Stomach (tissue), 9 donors: ENCODE results near the gene MACROD1. TPM values are rescaled to one million over a fixed set of nuclear protein-coding genes. Genes with fewer than 3 reads are reported as not detected.

Experiments used
- DNase-seq, 2 donors: peaks; one replicate each; pipeline versions ENCODE4 v3.0.0 to v3.0.0-alpha.2; 2013 to 2019
- H3K27ac ChIP-seq, 5 donors: fragments of 200-600 bp in 4 of 5; sonication (generic) in 4 of 5; one replicate each; pipeline ENCODE4 v1.5.1; 2013 to 2019; ENCODE audit warnings: mild to moderate bottlenecking in 1 of 5, moderate library complexity in 1 of 5
- H3K27me3 ChIP-seq, 3 donors: fragments of 200-600 bp; sonication (generic); one replicate each; pipeline ENCODE4 v1.5.1; 2017 to 2019; ENCODE audit warnings: mixed run types in 1 of 3
- H3K36me3 ChIP-seq, 4 donors: fragments of 200-600 bp; sonication (generic); 1 replicate in 3 of 4; 2 replicates in 1 of 4; pipeline ENCODE4 v1.5.1; 2016 to 2019
- H3K4me1 ChIP-seq, 4 donors: fragments of 200-600 bp; sonication (generic); one replicate each; pipeline ENCODE4 v1.5.1; 2016 to 2019
- H3K4me3 ChIP-seq, 4 donors: fragments of 200-600 bp; sonication (generic) in 3 of 4; one replicate each; pipeline ENCODE4 v1.5.1; 2016 to 2019; ENCODE audit warnings: mild to moderate bottlenecking in 1 of 4
- H3K9me3 ChIP-seq, 4 donors: fragments of 200-600 bp; sonication (generic); one replicate each; pipeline ENCODE4 v1.5.1; 2016 to 2019
- CTCF ChIP-seq, 7 experiments: fragments of 450-650 bp in 4 of 7; fragments of 200-600 bp in 3 of 7; sonication (generic) in 3 of 7; IDR thresholded peaks; one replicate each; pipeline ENCODE4 v1.5.1; 2016 to 2019; ENCODE audit warnings: antibody characterized with exemption in 7 of 7, control low read depth in 2 of 7, mild to moderate bottlenecking in 1 of 7
- EP300 ChIP-seq: sonication (generic); formaldehyde crosslinking; IDR thresholded peaks from one replicate; pipeline ENCODE4 v1.6.1; 2017; ENCODE audit warnings: antibody characterized with exemption
- POLR2A ChIP-seq, 4 donors: fragments of 450-650 bp; IDR thresholded peaks; one replicate each; pipeline ENCODE4 v1.6.1; 2016; ENCODE audit warnings: antibody characterized with exemption in 4 of 4, control low read depth in 2 of 4, mild to moderate bottlenecking in 1 of 4, moderate library complexity in 1 of 4
- POLR2AphosphoS5 ChIP-seq, 3 donors: sonication (generic); formaldehyde crosslinking; IDR thresholded peaks; one replicate each; pipeline ENCODE4 v1.6.1; 2016; ENCODE audit warnings: antibody characterized with exemption in 3 of 3
- WGBS, 5 donors: extraction: QIAGEN DNeasy Blood & Tissue Kit in 3 of 5; methylation state at CpG; one replicate each; pipeline versions ENCODE4 v1.1.5 to v1.1.7; 2013 to 2018; 5-methylcytosine and 5-hydroxymethylcytosine counted together
- intact Hi-C: fragments of 100-400 bp; cut with DNase I; formaldehyde crosslinking; loops from one replicate; pipeline ENCODE4 v1.15.1; 2023; ENCODE audit warnings: low total_unique reads
- polyA plus RNA-seq, 3 donors: library from polyadenylated mRNA; stranded (reverse); fragments of 200-250 nt; gene quantifications; one replicate each; pipeline ENCODE4 v1.2.3, GENCODE V29; 2013
- total RNA-seq, 5 donors: library from RNA; depleted of rRNA; stranded (reverse); fragments of >200 nt; gene quantifications; one replicate each; pipeline versions ENCODE4 v1.1.0 to v1.2.3, GENCODE V29; 2014 to 2016
- donor health status: healthy with polysubstance abuse.
- donor health status: Bipolar disorder and iron deficiency.
- donor health status: healthy.

The MACROD1 gene
- total and polyA plus RNA-seq, 8 donors: 18.0 to 283 (median 47.4) TPM

GRCh38 chr11:64132191-64132771, 33.6 kb downstream of the MACROD1 start:
- intact Hi-C loops: no loop called here
- no peak overlapping the region for H3K27ac ChIP-seq
- no peak overlapping the region for H3K4me3 ChIP-seq
- no peaks in the 10 kb centered on the region for H3K36me3 ChIP-seq
- H3K9me3 ChIP-seq: no peaks in the 10 kb centered on the region
- 64 to 81% (median 79%) methylated on average over 9 to 13 of the region's 13 CpGs for WGBS, 5 donors
- DNase-seq: no peak
- no peaks in the 10 kb centered on the region for H3K27me3 ChIP-seq
- peaks cover 6 to 20% (median 11%) of the 10 kb centered on the region in 4 donors for H3K4me1 ChIP-seq
- TF ChIP-seq POLR2AphosphoS5 (IDR thresholded peaks at IDR 0.05): no peak
- TF ChIP-seq CTCF (IDR thresholded peaks at IDR 0.05): no peak
- TF ChIP-seq POLR2A (IDR thresholded peaks at IDR 0.05): no peak
- no peak for TF ChIP-seq EP300

- Histone ChIP-seq H3K36me3 (no peaks in the 10 kb centered on the region), H3K27ac (no peak overlapping the region), H3K4me1 (peaks cover 6 to 20% (median 11%) of the 10 kb centered on the region in 4 donors), H3K9me3 (no peaks in the 10 kb centered on the region), H3K27me3 (no peaks in the 10 kb centered on the region), H3K4me3 (no peak overlapping the region)
- intact Hi-C loops: no loop called here
- 38 to 59% (median 42%) methylated on average over 9 of the region's 9 CpGs for WGBS, 5 donors
- no peak for TF ChIP-seq EP300
- no peak for TF ChIP-seq POLR2AphosphoS5 (IDR thresholded peaks at IDR 0.05)
- no peak for TF ChIP-seq CTCF (IDR thresholded peaks at IDR 0.05)
- TF ChIP-seq POLR2A (IDR thresholded peaks at IDR 0.05): no peak
- DNase-seq: peak in 1 of 2 donors; percentile 53
Observed at GRCh38 chr11:64131683-64132190, 34.2 kb downstream of the MACROD1 start.

GRCh38 chr11:64130618-64131017, 35.3 kb downstream of the MACROD1 start:
- no peak overlapping the region for H3K4me3 ChIP-seq
- DNase-seq: peak in 1 of 2 donors; percentile 53
- intact Hi-C loops: no loop called here
- peaks cover 6 to 20% (median 11%) of the 10 kb centered on the region in 4 donors for H3K4me1 ChIP-seq
- H3K9me3 ChIP-seq: no peaks in the 10 kb centered on the region
- no peak for TF ChIP-seq CTCF (IDR thresholded peaks at IDR 0.05)
- no peak for TF ChIP-seq EP300
- TF ChIP-seq POLR2AphosphoS5 (IDR thresholded peaks at IDR 0.05): no peak
- TF ChIP-seq POLR2A (IDR thresholded peaks at IDR 0.05): no peak
- no peaks in the 10 kb centered on the region for H3K36me3 ChIP-seq
- 48 to 83% (median 52%) methylated on average over 13 of the region's 13 CpGs for WGBS, 5 donors
- no peak overlapping the region for H3K27ac ChIP-seq
- H3K27me3 ChIP-seq: no peaks in the 10 kb centered on the region

- Histone ChIP-seq H3K27me3 (no peaks in the 10 kb centered on the region), H3K36me3 (no peaks in the 10 kb centered on the region), H3K27ac (no peak overlapping the region), H3K9me3 (no peaks in the 10 kb centered on the region), H3K4me1 (peaks cover 6 to 20% (median 11%) of the 10 kb centered on the region in 4 donors), H3K4me3 (no peak overlapping the region)
- intact Hi-C loops: no loop called here
- TF ChIP-seq POLR2A (IDR thresholded peaks at IDR 0.05): no peak
- no peak for TF ChIP-seq EP300
- TF ChIP-seq CTCF (IDR thresholded peaks at IDR 0.05): no peak
- no peak for TF ChIP-seq POLR2AphosphoS5 (IDR thresholded peaks at IDR 0.05)
- no peak for DNase-seq
- WGBS, 5 donors: 85 to 96% (median 92%) methylated on average over 7 to 8 of the region's 8 CpGs
Observed at GRCh38 chr11:64129403-64129802, 36.5 kb downstream of the MACROD1 start.
